Measurements from ENCODE around the gene CACTIN.

The CACTIN gene

GRCh38 chr19:3608079-3608641 is 18.4 kb downstream of the CACTIN start:
- DNase-seq: no peak

- no peak for DNase-seq
Observed at GRCh38 chr19:3607303-3608078, 19.1 kb downstream of the CACTIN start.

GRCh38 chr19:3606690-3607289 is 19.8 kb downstream of the CACTIN start, which contains the start of gene TBXA2R:
TSS of gene TBXA2R (minus strand) at chr19:3606875. CDS start at chr19:3600634, 6,241 bp downstream.
- peak; percentile 83 to 84 for DNase-seq

GRCh38 chr19:3606174-3606689 is 20.4 kb downstream of the CACTIN start:
- DNase-seq: peak; percentile 48 to 49

GRCh38 chr19:3605770-3606169 is 20.8 kb downstream of the CACTIN start:
- no peak for DNase-seq

DNA sequence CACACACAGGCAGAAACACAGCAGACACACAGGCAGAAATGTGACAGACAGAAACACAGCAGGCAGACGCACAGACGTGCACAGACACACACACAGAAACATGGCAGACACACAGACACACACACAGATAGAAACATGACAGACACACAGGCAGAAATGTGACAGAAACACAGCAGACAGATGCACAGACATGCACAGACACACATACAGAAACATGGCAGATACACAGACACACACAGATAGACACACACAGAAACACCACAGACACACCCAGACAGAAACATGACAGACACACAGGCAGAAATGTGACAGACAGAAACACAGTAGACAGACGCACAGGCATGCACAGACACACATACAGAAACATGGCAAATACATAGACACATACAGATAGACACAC is 21.2 kb downstream of the CACTIN start:
- DNase-seq: no peak

GRCh38 chr19:3604987-3605343 is 21.6 kb downstream of the CACTIN start:
- DNase-seq: peak; percentile 46 to 53

DNA sequence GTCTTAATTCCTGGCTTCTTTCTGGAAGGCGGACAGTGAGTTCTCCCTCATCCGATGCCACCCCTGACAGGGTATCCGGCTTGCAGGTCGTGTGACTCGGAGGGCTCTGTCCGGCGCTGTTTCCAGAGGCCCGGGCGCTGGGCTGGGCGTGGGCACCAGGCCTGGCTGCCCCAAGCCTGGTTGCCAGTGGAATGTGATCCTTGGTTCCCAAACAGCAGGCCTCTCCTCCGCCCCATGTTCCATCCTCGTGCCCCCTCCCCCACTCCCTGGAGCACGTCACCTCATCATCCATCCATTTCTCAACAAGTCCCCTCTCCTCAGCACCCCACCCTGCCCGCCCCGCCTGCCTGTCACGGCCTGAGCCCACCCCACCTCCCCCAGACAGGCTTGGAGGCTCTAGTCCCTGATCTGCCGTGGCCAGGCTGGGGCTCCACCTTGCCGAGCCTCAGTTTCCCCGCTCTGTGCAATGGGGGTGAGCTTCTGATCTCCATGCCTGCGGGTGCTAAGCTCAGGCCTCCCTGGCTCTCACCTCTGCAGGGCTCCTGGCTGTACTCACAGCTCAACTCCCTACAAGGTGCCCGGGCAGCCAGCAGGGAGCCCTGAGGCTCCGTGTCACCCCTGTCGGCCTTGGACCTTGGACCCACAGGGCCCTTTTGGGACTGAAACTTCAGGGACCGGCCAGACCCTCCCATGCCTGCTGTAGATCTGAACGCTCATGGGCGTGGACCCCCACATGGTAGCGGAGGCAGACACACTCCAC is 22.2 kb downstream of the CACTIN start:
- DNase-seq: no peak

DNA sequence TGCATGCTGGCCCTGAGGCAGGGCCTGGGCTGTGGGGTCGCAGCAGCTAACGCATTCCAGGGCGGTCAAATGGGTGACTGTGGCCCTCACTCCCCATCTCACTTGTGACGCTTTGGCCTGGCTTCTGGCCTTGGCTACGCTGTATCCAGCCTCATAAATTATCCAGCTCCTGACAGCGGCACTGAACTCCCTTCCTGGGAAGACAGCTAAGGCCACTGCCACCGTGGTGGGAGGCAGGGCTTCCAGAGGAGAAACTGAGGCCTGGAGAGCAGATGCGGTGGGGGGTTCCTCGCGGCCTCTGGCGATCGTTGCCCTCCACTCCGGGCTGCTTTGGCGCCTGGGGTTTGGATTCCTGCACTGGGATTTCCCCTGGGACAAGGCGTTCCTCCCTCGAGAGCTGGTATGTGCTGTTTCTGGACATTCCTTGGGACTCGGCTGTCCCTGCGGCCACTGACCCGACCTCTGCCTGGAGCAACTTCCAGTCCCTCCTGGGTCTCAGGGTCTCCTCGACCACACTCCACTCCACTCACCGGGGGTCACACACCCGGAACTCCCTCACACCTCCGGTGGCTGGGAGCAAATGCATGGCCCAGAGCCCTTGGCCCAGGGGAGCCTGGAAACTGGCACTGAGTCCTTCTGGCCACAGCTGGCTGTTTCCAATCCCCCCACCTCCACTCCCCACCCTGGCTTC is 23.3 kb downstream of the CACTIN start:
- DNase-seq: no peak

DNA sequence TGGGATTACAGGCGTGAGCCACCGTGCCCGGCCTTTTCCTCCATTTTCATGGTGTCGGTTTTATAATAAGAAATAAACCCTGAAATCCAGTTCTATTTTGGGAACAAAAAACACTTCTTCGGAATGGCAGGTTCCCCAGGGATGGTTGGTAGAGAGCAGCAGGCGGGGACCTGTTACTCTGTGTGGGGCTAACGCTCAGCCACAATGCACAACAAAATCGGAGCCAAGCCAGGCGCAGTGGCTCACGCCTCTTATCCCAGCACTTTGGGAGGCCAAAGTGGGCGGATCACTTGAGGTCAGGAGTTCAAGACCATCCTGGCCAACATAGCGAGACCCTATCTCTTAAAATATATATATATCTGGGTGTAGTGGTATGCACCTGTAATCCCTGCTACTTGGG is 25.6 kb downstream of the CACTIN start:
- no peak for DNase-seq

DNA sequence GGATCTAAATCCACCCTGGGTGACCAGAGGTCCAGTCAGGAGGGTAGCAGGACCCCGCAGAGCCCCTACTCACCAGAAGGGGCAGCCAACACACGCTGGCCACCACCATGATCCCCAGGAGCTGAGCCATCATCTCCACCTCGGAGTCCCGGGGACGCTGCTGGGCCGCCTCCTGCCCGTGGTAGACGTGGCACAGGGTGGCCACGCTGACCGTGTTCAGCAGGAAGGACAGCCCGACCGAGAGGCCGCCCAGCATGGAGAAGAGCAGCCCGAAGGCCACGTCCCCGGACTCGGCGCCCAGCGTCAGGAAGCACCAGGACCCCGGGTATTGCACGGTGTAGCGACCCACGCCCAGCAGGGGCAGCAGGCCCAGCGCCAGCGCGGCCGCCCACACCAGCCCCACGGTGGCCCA is 26.8 kb downstream of the CACTIN start:
- DNase-seq: no peak

DNA sequence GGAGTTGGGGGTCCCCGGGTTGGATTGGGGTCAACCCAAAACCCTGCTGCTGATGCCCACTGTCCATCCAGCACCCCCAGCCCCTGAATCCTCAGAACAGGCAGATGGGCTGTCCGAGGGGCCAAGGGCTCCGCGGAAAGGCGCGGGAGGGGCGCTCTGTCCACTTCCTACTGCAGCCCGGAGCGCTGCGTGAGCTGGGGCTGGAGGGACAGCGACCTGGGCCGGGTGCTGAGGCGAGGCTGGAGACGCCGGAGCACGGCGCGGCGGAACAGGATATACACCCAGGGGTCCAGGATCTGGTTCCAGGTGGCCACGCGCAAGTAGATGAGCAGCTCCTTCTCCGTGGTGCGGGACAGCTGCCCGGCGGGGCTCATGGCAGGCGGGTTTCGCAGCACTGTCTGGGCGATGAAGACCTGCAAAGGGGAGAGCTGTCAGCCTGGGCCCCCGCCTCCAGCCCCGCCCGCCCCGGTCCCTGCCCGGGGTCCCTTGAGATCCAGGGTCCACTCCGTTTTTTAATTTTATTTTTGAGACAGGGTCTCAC is 31.0 kb downstream of the CACTIN start:
- no peak for DNase-seq

DNA sequence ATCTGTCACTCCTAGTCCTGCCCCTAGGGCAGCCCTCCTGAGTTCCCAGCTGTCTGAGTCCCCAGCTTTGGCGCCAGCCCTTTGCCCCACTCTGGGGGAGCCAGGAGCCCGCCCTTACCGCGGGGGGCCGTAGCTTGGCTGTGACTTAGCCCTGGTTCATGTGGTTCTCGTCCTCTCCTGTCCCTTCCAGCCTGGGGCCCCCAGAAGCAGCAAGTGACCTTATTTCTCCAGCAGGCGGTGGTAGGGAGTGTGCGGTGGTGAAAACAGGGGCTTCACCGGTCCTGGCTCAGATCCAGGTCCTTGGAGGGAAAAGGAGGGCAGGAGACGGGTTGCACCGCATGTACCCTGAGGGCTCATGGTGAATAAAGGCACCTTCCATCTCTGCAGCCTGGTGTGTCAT is 33.4 kb downstream of the CACTIN start:
- DNase-seq: no peak

GRCh38 chr19:3591876-3592613 is 34.5 kb downstream of the CACTIN start:
- DNase-seq: no peak

DNA sequence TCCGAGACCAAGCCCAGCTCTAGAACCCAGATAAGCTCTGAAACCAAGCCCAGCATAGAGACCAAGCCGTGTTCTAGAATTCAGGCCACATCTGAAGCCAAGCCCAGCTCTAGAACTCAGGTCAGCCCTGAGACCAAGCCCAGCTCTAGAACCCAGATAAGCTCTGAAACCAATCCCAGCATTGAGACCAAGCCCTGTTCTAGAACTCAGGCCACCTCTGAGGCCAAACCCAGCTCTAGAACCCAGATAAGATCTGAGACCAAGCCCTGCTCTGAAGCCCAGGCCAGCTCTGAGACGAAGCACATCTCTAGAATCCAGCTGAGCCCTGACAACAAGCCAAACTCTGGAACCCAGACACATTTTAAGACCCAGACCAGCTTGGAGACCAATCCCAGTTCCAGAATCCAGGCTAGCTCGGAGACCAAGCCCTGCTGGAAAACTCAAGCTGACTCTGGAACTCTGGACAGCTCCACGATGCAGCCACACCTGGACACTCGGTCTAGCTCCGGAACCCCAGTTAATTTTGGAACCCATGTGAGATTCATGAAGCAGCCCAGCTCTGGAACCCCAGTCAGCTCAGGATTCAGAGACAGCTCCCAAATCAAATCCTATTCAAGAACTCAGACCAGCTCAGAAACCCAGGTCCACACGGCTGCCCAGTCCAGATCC is 35.5 kb downstream of the CACTIN start:
- no peak for DNase-seq

DNA sequence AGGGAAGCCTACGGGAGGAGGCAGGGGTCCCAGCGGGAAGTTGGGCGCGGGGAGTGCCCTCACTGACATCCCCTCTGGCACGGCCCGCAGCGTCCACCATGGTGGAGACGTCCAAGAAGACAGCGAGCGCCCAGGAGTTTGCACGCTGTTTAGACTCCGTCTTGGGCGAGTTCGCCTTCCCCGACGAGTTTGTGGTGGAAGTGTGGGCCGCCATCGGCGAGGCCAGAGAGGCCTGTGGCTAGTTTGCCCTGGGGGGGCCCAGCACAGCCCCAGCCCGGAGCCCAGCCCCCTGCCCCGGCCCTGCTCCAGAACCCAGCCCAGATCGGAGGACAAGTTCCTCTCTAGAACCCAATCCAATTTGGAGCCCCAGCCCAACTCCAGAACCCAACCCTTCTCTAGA is 36.6 kb downstream of the CACTIN start:
- DNase-seq: no peak

GRCh38 chr19:3589439-3589838 is 37.2 kb downstream of the CACTIN start:
- DNase-seq: no peak

GRCh38 chr19:3586707-3587346 is 39.8 kb downstream of the CACTIN start:
- no peak for DNase-seq

- DNase-seq: peak; percentile 60 to 61
Observed at GRCh38 chr19:3586127-3586626, 40.4 kb downstream of the CACTIN start.
